ENCODE measurements around the gene DES. TPM values are rescaled to one million over a fixed set of nuclear protein-coding genes. Genes with fewer than 3 reads are reported as not detected.

Gene DES
- total RNA-seq, 1 experiment from 2014 or later = 1.6 TPM

- TF ChIP-seq TP53 (CRISPR knock-in tag; IDR thresholded peaks at IDR 0.05) (no peak), TEAD1 (CRISPR knock-in tag; IDR thresholded peaks at IDR 0.05) (no peak), ZNF317 (CRISPR knock-in tag; IDR thresholded peaks at IDR 0.05; ENCODE audit: borderline replicate concordance, low read depth) (no peak), ELF4 (CRISPR knock-in tag; IDR thresholded peaks at IDR 0.05; ENCODE audit: low read depth) (no peak), CTCF (IDR thresholded peaks at IDR 0.05) (no peak), ATF6 (CRISPR knock-in tag; IDR thresholded peaks at IDR 0.05) (no peak), HMGA2 (CRISPR knock-in tag; IDR thresholded peaks at IDR 0.05) (no peak), IRF2 (CRISPR knock-in tag; IDR thresholded peaks at IDR 0.05; ENCODE audit: borderline replicate concordance, low read depth) (no peak), MAX (CRISPR knock-in tag; IDR thresholded peaks at IDR 0.05) (no peak)
Observed at GRCh38 chr2:219414857-219415256, 3.3 kb upstream of the DES start (continued).

- TF ChIP-seq ZNF671 (CRISPR knock-in tag; IDR thresholded peaks at IDR 0.05) = 0 out of 2 replicates have a peak, but pooled peaks have one; percentile 44
- no peak for TF ChIP-seq TCF7 (CRISPR knock-in tag; IDR thresholded peaks at IDR 0.05; ENCODE audit: low read depth)
- Mint-ChIP-seq H3K27ac (peak overlapping the region; percentile 30; the same call in 1 of the 2 replicates), H3K4me1 (peaks cover 28% of the 10 kb centered on the region), H3K9me3 (peaks cover 6% of the 10 kb centered on the region; the same call in 1 of the 2 replicates), H3K4me3 (no peak overlapping the region), H3K27me3 (ENCODE audit: low read depth) (peaks cover 34% of the 10 kb centered on the region), H3K36me3 (0 out of 2 replicates have a peak, but pooled peaks cover 2% of the 10 kb centered on the region)
- ATAC-seq = no peak
- ChIA-PET CTCF (interaction anchor here (0.7 to 5.6 kb wide), 12 partner anchors 13 to 386 kb away, joined by 3 to 77 read pairs (median 6); partner anchors contain the start of genes CHPF, SPEG and TMEM198), POLR2A (no interaction called here)
- no peak for DNase-seq (ENCODE audit: low spot score)
Observed at GRCh38 chr2:219415580-219416234, 2.5 kb upstream of the DES start.

- POLR2A ChIA-PET = interaction anchor here (0.6 kb wide), 1 partner anchor 32 kb away, joined by 3 read pairs; no protein-coding TSS in a partner anchor
- CTCF ChIA-PET = interaction anchor here (0.9 to 5.6 kb wide), 13 partner anchors 13 to 386 kb away, joined by 3 to 77 read pairs (median 6); partner anchors contain the start of genes CHPF, SPEG and TMEM198
- Mint-ChIP-seq H3K36me3 (0 out of 2 replicates have a peak, but pooled peaks cover 2% of the 10 kb centered on the region), H3K4me1 (peaks cover 28% of the 10 kb centered on the region), H3K9me3 (peaks cover 6% of the 10 kb centered on the region; the same call in 1 of the 2 replicates), H3K27ac (peak overlapping the region; percentile 30; the same call in 1 of the 2 replicates), H3K4me3 (no peak overlapping the region), H3K27me3 (ENCODE audit: low read depth) (peaks cover 40% of the 10 kb centered on the region)
- ATAC-seq (peak; percentile 64), DNase-seq (ENCODE audit: low spot score) (no peak)
- TF ChIP-seq ATF3 (CRISPR knock-in tag; conservative IDR thresholded peaks at IDR 0.05) = no peak
- TF ChIP-seq CREM (CRISPR knock-in tag; IDR thresholded peaks at IDR 0.05) = no peak
- TF ChIP-seq EMX1 (CRISPR knock-in tag; IDR thresholded peaks at IDR 0.05) = no peak
- no peak for TF ChIP-seq AR (CRISPR knock-in tag; IDR thresholded peaks at IDR 0.05)
- no peak for TF ChIP-seq ZNF423 (CRISPR knock-in tag; IDR thresholded peaks at IDR 0.05)
- no peak for TF ChIP-seq TEAD4 (CRISPR knock-in tag; IDR thresholded peaks at IDR 0.05)
- TF ChIP-seq ZMAT4 (CRISPR knock-in tag; IDR thresholded peaks at IDR 0.05) = no peak
Observed at GRCh38 chr2:219416235-219416602, 2.0 kb upstream of the DES start.

Measured in WTC11 (cell line).